Neural cell (in vitro differentiated cells): ENCODE data around the gene CXCL14. TPM values are rescaled to one million over a fixed set of nuclear protein-coding genes. Genes with fewer than 3 reads are reported as not detected.

Experiments used
- H2AFZ ChIP-seq: fragments of 200-600, 300-800 bp; sonication (generic), shearing (Covaris generic); 2 replicates; pipeline ENCODE4 v1.6.0; 2014; ENCODE audit warnings: low read depth, mild to moderate bottlenecking, antibody characterized with exemption, low read length, moderate library complexity
- H3F3A ChIP-seq: fragments of 200-600 bp; shearing (Covaris generic); 2 replicates; pipeline ENCODE4 v1.6.1; 2016; ENCODE audit warnings: mild to moderate bottlenecking, moderate library complexity, mixed read lengths, antibody characterized with exemption, low read length; ENCODE audit not compliant: insufficient read depth, poor library complexity, severe bottlenecking
- H3K27ac ChIP-seq: fragments of 200-600, 300-800 bp; sonication (generic), shearing (Covaris generic); 2 replicates; pipeline ENCODE4 v1.5.1; 2014; ENCODE audit warnings: mild to moderate bottlenecking, low read length, moderate library complexity
- H3K27me3 ChIP-seq: fragments of 300-800, 200-600 bp; sonication (generic), shearing (Covaris generic); 2 replicates; pipeline ENCODE4 v1.6.0; 2014; ENCODE audit warnings: mild to moderate bottlenecking, low read depth, low read length, moderate library complexity; ENCODE audit not compliant: insufficient read depth
- H3K36me3 ChIP-seq: fragments of 300-800, 200-600 bp; sonication (generic), shearing (Covaris generic); 2 replicates; pipeline ENCODE4 v1.5.1; 2014; ENCODE audit warnings: mild to moderate bottlenecking, antibody characterized with exemption, low read length, moderate library complexity; ENCODE audit not compliant: insufficient read depth
- H3K4me2 ChIP-seq: fragments of 300-800, 200-600 bp; sonication (generic), shearing (Covaris generic); 2 replicates; pipeline ENCODE4 v1.6.0; 2014; ENCODE audit warnings: mild to moderate bottlenecking, low read length
- H3K4me3 ChIP-seq: fragments of 300-800, 200-600 bp; sonication (generic), shearing (Covaris generic); 2 replicates; pipeline ENCODE4 v1.5.1; 2014; ENCODE audit warnings: mild to moderate bottlenecking, low read length, moderate library complexity
- H3K79me2 ChIP-seq: fragments of 200-600 bp; shearing (Covaris generic); replicated peaks from 2 replicates; pipeline ENCODE4 v1.6.0; 2014; ENCODE audit warnings: mild to moderate bottlenecking, low read length, moderate library complexity; ENCODE audit not compliant: insufficient read depth
- H3K9ac ChIP-seq: fragments of 300-800, 200-600 bp; sonication (generic), shearing (Covaris generic); 2 replicates; pipeline ENCODE4 v1.6.1; 2016; ENCODE audit warnings: mild to moderate bottlenecking, low read length, mixed read lengths
- H3K9me2 ChIP-seq: fragments of 200-600 bp; shearing (Covaris generic); 2 replicates; pipeline ENCODE4 v1.6.1; 2016; ENCODE audit warnings: mild to moderate bottlenecking, low read length, mixed read lengths; ENCODE audit not compliant: insufficient read depth
- H3K9me3 ChIP-seq: fragments of 200-600, 300-800 bp; sonication (generic), shearing (Covaris generic); 2 replicates; pipeline ENCODE4 v1.6.1; 2016; ENCODE audit warnings: mild to moderate bottlenecking, mixed run types, low read length, moderate library complexity, mixed read lengths
- H4K20me1 ChIP-seq: fragments of 200-600 bp; shearing (Covaris generic); 2 replicates; pipeline ENCODE4 v1.6.1; 2016; ENCODE audit warnings: mild to moderate bottlenecking, mixed run types; ENCODE audit not compliant: insufficient read depth
- EP300 ChIP-seq: fragments of 450-650 bp; conservative IDR thresholded peaks from 2 replicates; pipeline ENCODE4 v1.6.1; 2014; ENCODE audit warnings: antibody characterized with exemption, mild to moderate bottlenecking, moderate library complexity; ENCODE audit not compliant: poor library complexity, severe bottlenecking
- EZH2 ChIP-seq: fragments of 200-600, 300-800 bp; shearing (Covaris generic), sonication (generic); IDR thresholded peaks from 2 replicates; pipeline ENCODE4 v1.6.1; 2014; ENCODE audit warnings: antibody characterized with exemption, low read length, borderline replicate concordance, mild to moderate bottlenecking; ENCODE audit not compliant: insufficient read depth, poor library complexity, severe bottlenecking
- MXI1 ChIP-seq: fragments of 450-650 bp; conservative IDR thresholded peaks from 2 replicates; pipeline ENCODE4 v1.6.1; 2014; ENCODE audit warnings: antibody characterized with exemption, mild to moderate bottlenecking; ENCODE audit not compliant: poor library complexity, severe bottlenecking
- POLR2AphosphoS5 ChIP-seq: IDR thresholded peaks from 2 replicates; pipeline ENCODE4 v1.6.1; 2012
- RAD21 ChIP-seq: fragments of 450-650 bp; conservative IDR thresholded peaks from 2 replicates; pipeline ENCODE4 v1.6.1; 2014; ENCODE audit warnings: antibody characterized with exemption, mild to moderate bottlenecking, moderate library complexity
- SMC3 ChIP-seq: fragments of 450-650 bp; conservative IDR thresholded peaks from 2 replicates; pipeline ENCODE4 v1.6.1; 2014; ENCODE audit warnings: antibody characterized with exemption, mild to moderate bottlenecking, moderate library complexity; ENCODE audit not compliant: poor library complexity
- TAF1 ChIP-seq: IDR thresholded peaks from 2 replicates; pipeline ENCODE4 v1.6.1; 2012; ENCODE audit warnings: low read depth
- polyA plus RNA-seq: library from polyadenylated mRNA; depleted of rRNA; stranded (reverse); fragments of >200 nt; gene quantifications from 2 replicates; pipeline ENCODE4 v1.2.3, GENCODE V29; 2014
- TF ChIP-seq, protein P1 (sequence below): fragments of 450-650 bp; IDR thresholded peaks from 2 replicates; pipeline ENCODE4 v1.5.1; 2014; ENCODE audit warnings: antibody characterized with exemption, mild to moderate bottlenecking, moderate library complexity; ENCODE audit not compliant: poor library complexity, severe bottlenecking
- TF ChIP-seq, protein P2 (sequence below): IDR thresholded peaks from 2 replicates; pipeline ENCODE4 v1.6.1; 2012; ENCODE audit warnings: borderline replicate concordance

CXCL14 gene
- polyA plus RNA-seq, 1 donor from 2014 or later: not detected

DNA sequence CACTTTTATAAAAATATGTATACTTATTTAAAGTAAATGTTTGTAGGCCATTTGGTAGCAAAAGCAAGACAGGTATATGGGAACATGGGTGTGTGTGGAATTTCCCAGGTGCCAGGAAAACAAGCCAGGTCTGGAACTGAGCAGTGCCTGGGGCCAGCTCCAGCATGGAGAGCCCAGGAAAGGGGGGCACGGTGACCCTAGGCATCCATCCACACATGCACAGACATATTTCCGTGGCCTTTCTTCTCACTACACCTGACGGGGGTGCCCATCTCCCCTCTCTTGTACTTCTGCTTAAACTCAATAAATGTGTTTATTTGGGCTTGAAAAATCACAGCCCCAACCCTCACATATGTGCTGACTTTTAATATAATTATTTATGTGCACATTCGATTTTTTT, 31.2 kb upstream of the CXCL14 start:
- no peaks in the 10 kb centered on the region for H3K36me3 ChIP-seq
- no peak overlapping the region for H3K27ac ChIP-seq
- no peaks in the 10 kb centered on the region for H3K9me3 ChIP-seq
- no peaks in the 10 kb centered on the region for H4K20me1 ChIP-seq
- H3K4me2 ChIP-seq: no peak overlapping the region
- no peaks in the 10 kb centered on the region for H3K9me2 ChIP-seq
- H3K9ac ChIP-seq: no peak overlapping the region
- TF ChIP-seq EZH2: no peak
- TF ChIP-seq TAF1: no peak
- no peak for TF ChIP-seq MXI1
- TF ChIP-seq SMC3: no peak
- no peak for TF ChIP-seq EP300
- TF ChIP-seq, protein P1, sequence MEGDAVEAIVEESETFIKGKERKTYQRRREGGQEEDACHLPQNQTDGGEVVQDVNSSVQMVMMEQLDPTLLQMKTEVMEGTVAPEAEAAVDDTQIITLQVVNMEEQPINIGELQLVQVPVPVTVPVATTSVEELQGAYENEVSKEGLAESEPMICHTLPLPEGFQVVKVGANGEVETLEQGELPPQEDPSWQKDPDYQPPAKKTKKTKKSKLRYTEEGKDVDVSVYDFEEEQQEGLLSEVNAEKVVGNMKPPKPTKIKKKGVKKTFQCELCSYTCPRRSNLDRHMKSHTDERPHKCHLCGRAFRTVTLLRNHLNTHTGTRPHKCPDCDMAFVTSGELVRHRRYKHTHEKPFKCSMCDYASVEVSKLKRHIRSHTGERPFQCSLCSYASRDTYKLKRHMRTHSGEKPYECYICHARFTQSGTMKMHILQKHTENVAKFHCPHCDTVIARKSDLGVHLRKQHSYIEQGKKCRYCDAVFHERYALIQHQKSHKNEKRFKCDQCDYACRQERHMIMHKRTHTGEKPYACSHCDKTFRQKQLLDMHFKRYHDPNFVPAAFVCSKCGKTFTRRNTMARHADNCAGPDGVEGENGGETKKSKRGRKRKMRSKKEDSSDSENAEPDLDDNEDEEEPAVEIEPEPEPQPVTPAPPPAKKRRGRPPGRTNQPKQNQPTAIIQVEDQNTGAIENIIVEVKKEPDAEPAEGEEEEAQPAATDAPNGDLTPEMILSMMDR: no peak
- no peak for TF ChIP-seq POLR2AphosphoS5
- no peak for TF ChIP-seq RAD21
- no peak overlapping the region for H3K4me3 ChIP-seq
- H3K27me3 ChIP-seq: no peaks in the 10 kb centered on the region
- H3F3A ChIP-seq: no peaks in the 10 kb centered on the region
- H2AFZ ChIP-seq: no peak overlapping the region
- no peaks in the 10 kb centered on the region for H3K79me2 ChIP-seq

DNA sequence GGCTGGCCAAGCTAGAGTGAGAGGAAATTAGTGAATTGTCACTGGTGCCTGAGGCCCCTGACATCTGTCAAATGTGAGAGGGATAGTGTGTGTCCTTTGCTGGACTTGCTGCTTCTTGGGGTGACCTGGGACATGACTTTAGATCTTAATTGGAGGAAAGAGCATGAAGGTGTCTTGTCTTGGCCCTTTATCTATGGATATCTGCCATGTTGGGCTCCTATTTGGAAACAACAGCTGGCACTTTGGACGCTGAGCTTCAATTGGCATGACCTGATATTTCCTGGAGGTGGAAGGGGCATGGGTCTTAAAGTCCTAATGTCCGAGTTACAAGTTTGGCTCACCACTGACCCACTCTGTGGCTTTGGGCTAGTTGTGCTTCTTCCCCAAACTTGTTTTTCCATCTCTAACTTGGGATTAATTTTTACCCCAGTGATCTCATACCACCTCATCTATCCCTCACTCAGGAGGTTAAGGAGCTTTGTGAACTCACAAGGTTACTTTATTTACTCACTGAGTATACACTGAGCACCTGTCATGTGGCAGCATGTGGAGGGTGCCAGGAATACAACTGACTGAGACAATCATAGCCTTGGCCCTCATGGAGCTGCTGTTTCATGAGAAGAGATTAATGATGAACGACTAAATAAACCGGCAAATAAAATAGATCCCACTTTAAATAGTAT, 30.1 kb upstream of the CXCL14 start:
- no peak overlapping the region for H3K4me3 ChIP-seq
- no peak overlapping the region for H3K9ac ChIP-seq
- no peaks in the 10 kb centered on the region for H3K27me3 ChIP-seq
- no peak overlapping the region for H2AFZ ChIP-seq
- no peaks in the 10 kb centered on the region for H3K9me3 ChIP-seq
- H3K36me3 ChIP-seq: no peaks in the 10 kb centered on the region
- no peak overlapping the region for H3K27ac ChIP-seq
- H3F3A ChIP-seq: no peaks in the 10 kb centered on the region
- H3K9me2 ChIP-seq: no peaks in the 10 kb centered on the region
- no peak overlapping the region for H3K4me2 ChIP-seq
- TF ChIP-seq EP300: no peak
- no peak for TF ChIP-seq POLR2AphosphoS5
- no peak for TF ChIP-seq RAD21
- no peak for TF ChIP-seq MXI1
- TF ChIP-seq SMC3: no peak
- no peaks in the 10 kb centered on the region for H3K79me2 ChIP-seq
- H4K20me1 ChIP-seq: no peaks in the 10 kb centered on the region

DNA sequence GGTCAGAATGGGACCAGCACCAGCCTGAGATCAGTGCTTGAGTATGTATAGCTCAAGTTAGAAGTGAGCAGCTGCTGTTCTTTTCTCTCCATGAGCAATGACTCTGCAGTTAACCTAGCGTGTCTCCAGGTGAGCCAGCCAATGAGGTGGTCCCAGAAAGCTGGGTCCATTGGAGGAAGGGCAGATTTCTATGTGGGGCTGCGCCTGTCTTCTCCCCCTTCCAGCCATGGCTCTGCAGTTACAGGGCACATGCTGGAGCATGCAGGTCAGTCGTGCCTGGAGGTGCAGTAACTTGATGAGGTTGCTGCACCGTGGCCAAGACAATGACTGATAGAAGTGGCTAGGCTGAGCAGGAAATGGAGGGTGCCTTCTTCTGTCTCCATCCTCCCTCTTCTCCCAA, 29.6 kb upstream of the CXCL14 start:
- no peaks in the 10 kb centered on the region for H4K20me1 ChIP-seq
- H3K36me3 ChIP-seq: no peaks in the 10 kb centered on the region
- H3K9me2 ChIP-seq: no peaks in the 10 kb centered on the region
- H3K79me2 ChIP-seq: no peaks in the 10 kb centered on the region
- H3K4me2 ChIP-seq: no peak overlapping the region
- TF ChIP-seq, protein P2, sequence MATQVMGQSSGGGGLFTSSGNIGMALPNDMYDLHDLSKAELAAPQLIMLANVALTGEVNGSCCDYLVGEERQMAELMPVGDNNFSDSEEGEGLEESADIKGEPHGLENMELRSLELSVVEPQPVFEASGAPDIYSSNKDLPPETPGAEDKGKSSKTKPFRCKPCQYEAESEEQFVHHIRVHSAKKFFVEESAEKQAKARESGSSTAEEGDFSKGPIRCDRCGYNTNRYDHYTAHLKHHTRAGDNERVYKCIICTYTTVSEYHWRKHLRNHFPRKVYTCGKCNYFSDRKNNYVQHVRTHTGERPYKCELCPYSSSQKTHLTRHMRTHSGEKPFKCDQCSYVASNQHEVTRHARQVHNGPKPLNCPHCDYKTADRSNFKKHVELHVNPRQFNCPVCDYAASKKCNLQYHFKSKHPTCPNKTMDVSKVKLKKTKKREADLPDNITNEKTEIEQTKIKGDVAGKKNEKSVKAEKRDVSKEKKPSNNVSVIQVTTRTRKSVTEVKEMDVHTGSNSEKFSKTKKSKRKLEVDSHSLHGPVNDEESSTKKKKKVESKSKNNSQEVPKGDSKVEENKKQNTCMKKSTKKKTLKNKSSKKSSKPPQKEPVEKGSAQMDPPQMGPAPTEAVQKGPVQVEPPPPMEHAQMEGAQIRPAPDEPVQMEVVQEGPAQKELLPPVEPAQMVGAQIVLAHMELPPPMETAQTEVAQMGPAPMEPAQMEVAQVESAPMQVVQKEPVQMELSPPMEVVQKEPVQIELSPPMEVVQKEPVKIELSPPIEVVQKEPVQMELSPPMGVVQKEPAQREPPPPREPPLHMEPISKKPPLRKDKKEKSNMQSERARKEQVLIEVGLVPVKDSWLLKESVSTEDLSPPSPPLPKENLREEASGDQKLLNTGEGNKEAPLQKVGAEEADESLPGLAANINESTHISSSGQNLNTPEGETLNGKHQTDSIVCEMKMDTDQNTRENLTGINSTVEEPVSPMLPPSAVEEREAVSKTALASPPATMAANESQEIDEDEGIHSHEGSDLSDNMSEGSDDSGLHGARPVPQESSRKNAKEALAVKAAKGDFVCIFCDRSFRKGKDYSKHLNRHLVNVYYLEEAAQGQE: no peak
- no peak for TF ChIP-seq POLR2AphosphoS5
- no peak for TF ChIP-seq MXI1
- TF ChIP-seq EP300: no peak
- TF ChIP-seq SMC3: no peak
- TF ChIP-seq EZH2: no peak
- TF ChIP-seq RAD21: no peak
- TF ChIP-seq TAF1: no peak
- TF ChIP-seq, protein P1: no peak
- H3K27me3 ChIP-seq: no peaks in the 10 kb centered on the region
- no peak overlapping the region for H2AFZ ChIP-seq
- no peaks in the 10 kb centered on the region for H3F3A ChIP-seq
- no peak overlapping the region for H3K9ac ChIP-seq
- H3K4me3 ChIP-seq: no peak overlapping the region
- no peaks in the 10 kb centered on the region for H3K9me3 ChIP-seq
- no peak overlapping the region for H3K27ac ChIP-seq
